Stimulated activated CD4-positive, alpha-beta T cell treated with anti-CD3 and anti-CD28 coated beads, Interleukin-12 subunit alpha, Interleukin-12 subunit beta, amount 100 ng/mL, for 48 hours (primary cell): ENCODE data around the gene MAFB.

Experiments used
- DNase-seq, 3 donors: peaks; one replicate each; pipeline ENCODE4 v3.0.0-alpha.2; 2020; ENCODE audit warnings: low read depth in 2 of 3, low spot score in 1 of 3

MAFB gene

DNA sequence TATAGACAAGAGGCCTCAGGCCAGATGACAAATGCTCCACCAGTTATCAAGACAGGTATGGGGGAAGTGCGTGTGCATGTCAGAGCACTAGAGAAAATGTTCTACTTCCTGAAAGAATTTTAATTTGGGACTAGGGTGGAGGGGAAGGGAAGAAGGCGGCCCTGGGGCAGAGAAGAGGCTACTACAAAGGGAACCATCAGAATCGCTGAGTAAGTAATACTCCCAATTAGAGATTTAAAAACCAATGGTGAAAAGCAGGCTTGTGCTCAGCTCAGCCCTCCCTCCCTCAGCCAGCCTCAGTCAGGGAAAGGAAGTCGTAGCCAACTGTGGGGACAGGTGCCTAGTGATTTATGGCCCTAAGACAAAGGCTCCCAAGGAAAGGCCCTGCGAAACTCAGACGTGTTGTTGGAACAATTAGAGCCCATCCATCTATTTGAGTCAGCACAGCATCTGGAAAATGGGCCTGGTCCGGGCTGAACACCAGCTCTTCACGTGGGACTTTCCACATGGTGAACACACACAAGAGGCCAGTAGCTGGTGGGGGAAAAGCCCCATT lies 15.0 kb upstream of the MAFB start:
- DNase-seq, result no peak

DNA sequence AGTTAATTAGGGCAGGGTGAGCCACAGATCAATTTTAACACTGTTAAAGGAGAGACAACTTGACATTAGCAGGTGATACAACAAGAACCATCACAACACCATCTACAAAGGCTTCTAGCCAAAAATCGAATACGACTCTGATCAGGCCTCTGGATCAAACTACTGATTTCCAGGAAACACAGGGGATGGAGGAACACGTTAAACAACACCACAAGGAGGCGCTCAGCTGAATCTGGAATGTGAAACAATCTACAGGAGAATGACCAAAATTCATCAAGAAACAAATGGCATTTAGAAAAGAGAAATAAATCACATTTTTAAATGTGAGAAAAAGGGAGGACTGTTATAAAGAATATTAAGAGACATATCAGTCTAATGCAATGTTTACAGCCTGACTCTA lies 13.5 kb upstream of the MAFB start:
- DNase-seq, result no peak

DNA sequence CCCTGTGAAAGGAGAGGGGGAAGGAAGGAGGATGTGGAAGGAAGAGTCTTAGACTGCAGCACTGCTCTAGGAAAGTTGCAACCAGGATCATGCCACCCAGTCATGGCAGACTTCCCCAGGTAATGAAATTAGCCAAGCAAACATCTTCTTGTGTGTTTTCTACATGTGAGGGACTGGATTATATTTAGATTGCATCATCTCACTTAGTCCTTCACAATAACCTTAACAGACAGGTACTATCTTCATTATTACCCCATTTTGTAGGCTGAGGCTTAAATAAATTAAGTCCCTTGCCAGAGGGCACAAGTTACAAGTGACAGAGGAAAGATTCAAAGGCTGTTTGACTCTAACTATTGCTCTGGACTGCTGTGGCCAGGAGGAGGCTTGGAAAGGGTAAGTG lies 9.7 kb upstream of the MAFB start:
- DNase-seq, result no peak

DNA sequence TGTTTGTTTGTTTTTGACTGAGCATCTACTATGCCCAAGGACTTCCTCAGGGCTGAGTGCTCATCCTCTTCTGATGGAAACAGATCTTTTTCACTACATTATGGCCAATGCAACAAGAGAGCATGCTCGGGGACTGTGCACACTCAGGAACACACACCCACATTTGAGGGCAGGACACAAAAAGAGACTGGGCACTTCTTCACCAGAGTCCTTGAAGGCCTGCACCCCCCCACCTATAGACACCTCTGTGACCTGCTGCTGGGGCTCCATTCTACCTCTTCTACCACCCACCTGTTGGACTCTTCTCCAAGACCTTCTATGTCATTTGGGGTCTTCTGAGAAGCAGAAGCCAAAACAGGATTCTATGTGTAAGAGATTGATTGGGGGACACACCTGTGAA lies 9.2 kb upstream of the MAFB start:
- no peak for DNase-seq

DNA sequence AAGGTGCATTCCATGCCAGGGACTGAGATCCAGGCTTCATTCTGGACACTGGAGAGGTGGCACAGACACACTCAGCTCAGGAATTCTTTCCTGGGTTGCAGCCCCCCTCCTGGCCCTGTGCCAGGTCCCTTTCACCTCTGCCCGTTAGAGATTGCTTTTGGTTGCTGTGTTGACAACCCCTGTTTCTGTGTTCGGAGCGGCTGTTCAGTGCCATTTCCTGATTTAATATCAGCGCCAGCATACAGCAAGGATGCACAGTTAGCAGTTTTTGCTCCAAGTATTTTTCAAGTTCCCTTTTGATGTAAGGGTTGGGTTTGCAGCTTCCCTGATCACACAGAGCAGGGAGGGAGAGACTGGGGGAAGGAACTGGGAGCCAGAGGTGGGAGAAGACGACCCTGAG lies 8.5 kb upstream of the MAFB start:
- no peak for DNase-seq

DNA sequence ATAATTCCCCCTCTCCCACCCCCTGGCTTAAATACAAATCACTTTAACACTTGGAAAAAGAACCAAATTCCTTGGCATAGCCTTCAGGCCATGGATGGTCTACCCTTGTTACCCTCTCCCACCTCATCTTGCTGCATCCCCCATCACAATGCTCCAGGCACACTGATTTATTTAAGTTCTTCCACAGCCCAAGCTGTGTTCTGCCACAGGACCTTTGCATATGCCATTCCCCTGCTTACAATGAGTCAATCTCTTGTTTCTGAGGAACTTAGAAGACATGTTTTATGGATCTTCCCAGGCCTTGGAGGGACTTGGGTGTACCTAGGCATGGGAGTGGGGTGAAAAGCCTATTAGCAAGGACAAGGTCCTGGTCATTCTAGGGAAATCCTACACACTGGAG lies 6.2 kb upstream of the MAFB start:
- no peak for DNase-seq

DNA sequence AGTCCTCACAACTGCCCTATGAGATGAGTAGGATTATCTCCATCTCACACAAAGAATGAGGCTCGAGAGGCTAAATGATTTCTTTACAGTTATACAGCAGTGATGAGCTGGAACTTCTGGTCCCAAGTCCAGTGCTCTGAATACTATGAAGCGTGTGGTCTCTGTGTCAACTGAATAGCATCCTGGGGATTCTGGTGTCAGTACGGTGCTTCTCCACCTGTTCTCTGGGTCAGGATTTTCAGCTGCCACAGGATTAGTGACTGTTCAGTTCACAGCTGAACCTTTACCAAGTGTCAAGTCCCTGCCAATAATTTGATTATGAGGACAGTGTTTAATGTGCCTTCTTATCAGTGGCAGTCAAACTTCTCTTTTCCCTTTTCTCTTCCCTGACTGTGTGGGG lies 5.2 kb upstream of the MAFB start:
- no peak for DNase-seq

DNA sequence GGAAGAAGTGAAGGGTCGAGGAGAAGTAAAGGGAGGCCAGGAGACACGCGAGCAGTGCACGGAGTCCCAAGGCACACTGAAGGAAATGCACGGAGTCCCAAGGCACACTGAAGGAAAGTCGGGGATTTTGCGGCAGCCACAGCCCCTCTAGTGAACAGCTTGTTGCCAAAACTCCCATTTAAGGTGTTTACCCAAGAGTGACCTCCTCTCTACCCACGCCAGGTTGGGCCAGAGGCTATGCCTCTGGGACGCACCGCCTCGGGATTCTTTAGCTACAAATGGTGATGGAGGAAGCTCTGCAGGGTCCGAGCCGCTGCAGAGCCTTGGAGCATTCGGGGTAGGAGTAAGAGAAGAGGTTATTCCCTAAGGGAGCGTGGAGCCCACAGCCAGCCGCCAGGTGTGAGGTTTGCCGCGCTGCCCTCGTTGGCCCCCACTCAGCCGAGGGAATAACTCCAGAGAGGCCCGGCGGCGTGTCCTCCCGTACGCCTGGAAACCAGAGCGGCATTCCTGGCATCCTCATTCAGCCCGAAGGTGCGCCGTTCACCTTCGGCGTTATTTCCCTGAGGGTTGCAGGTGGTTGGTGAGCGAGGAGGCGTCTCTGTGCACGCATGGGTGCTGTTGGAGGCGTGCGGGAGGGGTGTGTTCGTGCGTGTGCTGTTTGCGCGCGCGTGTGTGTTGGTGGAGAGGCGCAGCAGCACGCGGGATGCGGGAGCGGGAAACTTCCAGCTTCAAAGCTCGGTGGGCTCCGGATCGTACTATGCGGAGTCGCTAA lies 3.4 kb upstream of the MAFB start:
- DNase-seq, result no peak

GRCh38 chr20:40691566-40692239 lies 2.7 kb upstream of the MAFB start:
- DNase-seq, result no peak

- no peak for DNase-seq
Observed at GRCh38 chr20:40690836-40691565, 2.0 kb upstream of the MAFB start.

GRCh38 chr20:40689943-40690835 lies 1.2 kb upstream of the MAFB start:
- DNase-seq, result peak; percentile 59 to 78 (median 62)

DNA sequence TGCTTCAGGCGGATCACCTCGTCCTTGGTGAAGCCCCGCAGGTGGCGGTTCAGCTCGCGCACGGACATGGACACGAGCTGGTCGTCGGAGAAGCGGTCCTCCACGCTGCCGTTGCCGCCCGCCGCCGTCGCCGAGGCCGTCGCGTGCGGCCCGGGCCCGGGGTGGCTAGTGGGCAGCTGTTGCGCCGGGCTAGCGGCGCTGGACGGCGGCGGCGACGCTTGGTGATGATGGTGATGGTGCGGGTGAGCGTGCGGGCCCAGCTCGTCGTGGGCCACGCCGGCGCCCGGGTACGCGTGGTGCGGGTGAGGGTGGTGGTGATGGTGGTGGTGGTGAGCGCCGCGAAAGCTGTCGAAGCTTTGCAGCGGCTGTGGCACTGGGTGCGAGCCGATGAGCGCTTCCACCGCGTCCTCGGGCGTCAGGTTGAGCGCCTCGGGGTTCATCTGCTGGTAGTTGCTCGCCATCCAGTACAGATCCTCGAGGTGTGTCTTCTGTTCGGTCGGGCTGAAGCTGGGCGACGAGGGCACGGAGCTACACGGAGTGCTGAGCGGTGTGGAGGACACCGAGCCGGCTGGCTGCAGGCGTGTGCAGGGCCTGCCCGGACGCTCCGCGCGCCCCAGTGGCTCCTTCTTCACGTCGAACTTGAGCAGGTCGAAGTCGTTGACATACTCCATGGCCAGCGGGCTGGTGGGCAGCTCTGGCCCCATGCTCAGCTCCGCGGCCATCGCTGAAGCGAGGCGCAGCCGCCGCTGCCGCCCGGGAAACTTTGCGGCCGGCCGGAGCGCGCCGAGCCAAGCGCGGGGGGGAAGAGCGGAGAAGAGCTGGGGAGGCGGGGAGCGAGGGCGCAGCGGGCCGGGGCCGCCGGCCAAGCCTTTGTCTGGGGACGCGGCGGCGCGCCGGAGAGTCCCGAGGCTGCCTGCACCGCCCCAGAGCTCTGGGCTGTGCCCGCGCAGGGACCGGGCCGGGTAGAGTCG lies 622 bp downstream of the MAFB start:
- no peak for DNase-seq

DNA sequence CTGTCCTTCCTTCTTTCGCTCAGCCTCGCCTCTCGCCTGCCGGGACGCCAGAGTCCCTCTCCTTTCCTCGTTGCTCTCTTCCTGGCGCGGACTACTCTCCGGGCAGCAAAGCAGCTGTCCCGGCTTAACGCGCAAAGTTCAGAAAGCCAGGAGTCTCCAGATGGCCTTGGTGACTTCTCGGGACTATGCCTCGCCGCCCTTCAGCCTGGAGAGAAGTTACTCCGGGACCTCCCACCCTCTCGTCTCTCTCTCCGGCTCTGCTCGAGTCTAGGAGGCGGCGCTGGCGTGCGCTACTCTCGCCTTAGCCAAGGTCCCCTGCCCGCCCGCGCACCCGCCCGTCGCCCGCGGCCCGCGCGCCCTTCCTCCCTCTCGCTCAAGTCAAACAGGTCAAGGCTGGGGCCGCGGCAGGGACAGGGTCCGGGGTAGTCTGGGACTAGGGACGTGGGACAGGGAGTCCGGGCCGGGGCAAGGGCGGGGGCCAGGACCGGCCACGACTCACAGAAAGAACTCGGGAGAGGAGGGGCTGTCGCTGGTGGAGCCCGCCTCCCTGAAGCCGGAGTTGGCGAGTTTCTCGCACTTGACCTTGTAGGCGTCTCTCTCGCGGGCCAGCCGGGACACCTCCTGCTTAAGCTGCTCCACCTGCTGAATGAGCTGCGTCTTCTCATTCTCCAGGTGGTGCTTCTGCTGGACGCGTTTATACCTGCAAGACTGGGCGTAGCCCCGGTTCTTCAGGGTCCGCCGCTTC lies 1.5 kb downstream of the MAFB start:
- no peak for DNase-seq

DNA sequence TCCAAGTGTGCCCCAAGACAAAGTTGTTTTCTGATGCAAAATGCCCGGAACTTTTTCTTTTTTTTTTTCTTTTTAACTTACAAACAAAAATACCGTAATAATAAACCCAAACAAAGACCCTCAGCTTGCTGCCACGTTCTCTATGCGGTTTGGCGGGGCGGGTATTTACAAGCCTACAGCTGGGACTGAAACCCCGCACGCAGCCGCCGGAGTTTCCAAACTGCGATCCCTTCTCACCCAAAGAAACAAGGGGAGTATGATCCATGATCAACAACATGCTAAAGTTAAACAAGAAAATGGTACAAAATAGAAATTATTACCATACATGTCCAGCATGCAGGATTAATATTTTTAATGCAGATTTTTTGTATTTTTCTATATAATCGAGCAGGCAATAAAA lies 2.1 kb downstream of the MAFB start:
- DNase-seq, result no peak

- DNase-seq, result no peak
Observed at GRCh38 chr20:40686434-40686882, 2.6 kb downstream of the MAFB start.

DNA sequence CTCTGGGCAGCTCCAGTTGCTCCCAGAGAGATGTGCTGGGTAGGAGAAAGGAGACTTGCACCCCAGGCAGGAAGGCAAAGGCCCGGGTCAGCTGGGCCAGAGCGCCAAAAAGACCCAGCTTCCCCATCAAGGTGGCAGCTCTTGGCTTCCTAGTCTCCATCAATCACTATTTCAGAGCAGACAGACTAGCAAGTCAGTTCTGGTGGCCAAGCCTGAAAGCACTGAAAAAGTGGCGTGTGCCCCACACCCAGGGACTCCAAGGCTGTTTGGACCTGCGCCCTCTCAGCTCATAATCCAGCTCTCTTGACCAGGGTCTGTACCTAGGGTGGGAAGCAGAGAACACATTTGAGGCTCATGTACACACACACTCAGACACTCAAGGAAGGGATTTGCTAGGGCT lies 3.7 kb downstream of the MAFB start:
- no peak for DNase-seq

DNA sequence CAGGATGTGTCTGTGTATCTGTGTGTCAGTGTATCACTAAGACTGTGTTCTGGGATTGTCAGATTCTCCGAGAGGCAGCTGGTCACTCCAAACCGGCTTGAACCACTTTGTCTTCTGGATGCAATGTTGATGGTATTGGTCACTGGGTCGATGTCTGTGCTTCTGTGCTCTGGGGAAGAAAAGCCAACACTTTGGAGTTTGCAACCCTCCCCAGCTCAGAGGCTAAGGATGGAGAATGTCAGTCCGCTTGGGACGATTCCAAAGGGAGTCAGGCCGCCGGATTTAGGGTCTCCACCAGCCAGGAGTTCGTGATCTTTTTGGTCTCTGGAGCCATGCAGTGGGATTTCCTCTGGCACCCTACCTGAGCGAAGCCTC lies 5.2 kb downstream of the MAFB start:
- DNase-seq, result no peak

- DNase-seq, result no peak
Observed at GRCh38 chr20:40683221-40683893, 5.7 kb downstream of the MAFB start.
